GM19025 (cell line): ENCODE data around the gene MYBPC1.

Experiments
- ATAC-seq: cut with Tn5 transposase; IDR thresholded peaks from one replicate; pipeline ENCODE4 v1.9.1; 2021; ENCODE audit warnings: mild to moderate bottlenecking, low read depth, moderate library complexity; ENCODE audit not compliant: unreplicated experiment

MYBPC1 gene

DNA sequence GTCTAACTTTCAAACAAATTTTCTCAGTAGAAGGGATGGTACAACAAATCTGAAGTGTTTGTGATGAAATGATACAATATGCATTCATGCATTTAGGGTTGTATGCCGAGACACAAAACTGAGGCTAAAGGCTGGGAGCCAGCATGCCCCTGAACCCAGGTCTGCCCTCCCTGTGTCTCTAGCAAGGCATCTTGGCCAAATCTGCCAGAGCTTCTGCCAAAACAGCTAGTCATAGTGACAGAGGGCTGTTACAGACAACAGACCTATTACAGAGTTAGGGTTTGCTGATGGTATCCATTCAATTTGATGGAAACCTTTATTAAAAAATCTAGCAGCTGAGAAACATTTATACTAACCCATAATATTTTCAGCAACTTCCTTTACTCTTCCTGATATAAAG, 91.4 kb downstream of the MYBPC1 start:
- no peak for ATAC-seq

- no peak for ATAC-seq
Measured at GRCh38 chr12:101690544-101691098, 95.8 kb downstream of the MYBPC1 start.

- ATAC-seq = no peak
Measured at GRCh38 chr12:101691503-101692096, 96.8 kb downstream of the MYBPC1 start.

- ATAC-seq = no peak
Measured at GRCh38 chr12:101694297-101694848, 99.6 kb downstream of the MYBPC1 start.

DNA sequence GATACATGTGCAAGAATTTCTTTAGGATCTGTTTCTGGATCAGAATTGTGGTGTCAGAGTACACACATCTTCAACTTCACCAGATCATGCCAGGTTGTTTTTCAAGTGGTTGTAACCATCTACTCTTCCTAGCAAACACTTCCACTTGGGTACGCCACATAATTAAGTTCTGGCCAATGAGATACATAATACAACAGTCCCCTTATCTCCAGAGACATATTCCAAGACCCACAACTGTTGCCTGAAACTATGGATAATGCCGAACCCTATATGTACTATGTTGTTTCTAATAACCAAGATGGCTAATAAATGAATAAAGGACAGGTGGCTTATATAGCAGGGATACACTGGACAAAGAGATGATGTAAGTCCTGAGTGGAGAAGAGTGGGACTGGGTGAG, 100.2 kb downstream of the MYBPC1 start:
- ATAC-seq = no peak

DNA sequence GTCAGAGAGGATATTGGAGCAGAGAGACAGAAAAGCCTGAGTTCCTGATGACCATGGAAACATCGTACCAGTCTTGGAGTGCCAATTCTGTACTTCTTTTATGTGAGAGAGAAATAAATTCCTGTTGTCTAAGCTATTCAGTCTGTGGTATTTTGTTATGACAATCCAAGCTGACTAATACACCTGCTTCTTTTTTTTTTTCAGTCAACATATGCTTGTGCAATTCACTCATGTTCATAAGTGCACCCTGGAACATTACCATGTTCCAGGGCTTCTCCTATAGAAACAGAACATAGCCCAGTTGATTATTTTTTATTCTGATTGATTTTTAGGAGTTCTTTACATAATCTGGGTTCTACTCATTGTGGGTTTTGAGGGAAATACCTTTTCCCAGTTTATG, 100.9 kb downstream of the MYBPC1 start:
- no peak for ATAC-seq

DNA sequence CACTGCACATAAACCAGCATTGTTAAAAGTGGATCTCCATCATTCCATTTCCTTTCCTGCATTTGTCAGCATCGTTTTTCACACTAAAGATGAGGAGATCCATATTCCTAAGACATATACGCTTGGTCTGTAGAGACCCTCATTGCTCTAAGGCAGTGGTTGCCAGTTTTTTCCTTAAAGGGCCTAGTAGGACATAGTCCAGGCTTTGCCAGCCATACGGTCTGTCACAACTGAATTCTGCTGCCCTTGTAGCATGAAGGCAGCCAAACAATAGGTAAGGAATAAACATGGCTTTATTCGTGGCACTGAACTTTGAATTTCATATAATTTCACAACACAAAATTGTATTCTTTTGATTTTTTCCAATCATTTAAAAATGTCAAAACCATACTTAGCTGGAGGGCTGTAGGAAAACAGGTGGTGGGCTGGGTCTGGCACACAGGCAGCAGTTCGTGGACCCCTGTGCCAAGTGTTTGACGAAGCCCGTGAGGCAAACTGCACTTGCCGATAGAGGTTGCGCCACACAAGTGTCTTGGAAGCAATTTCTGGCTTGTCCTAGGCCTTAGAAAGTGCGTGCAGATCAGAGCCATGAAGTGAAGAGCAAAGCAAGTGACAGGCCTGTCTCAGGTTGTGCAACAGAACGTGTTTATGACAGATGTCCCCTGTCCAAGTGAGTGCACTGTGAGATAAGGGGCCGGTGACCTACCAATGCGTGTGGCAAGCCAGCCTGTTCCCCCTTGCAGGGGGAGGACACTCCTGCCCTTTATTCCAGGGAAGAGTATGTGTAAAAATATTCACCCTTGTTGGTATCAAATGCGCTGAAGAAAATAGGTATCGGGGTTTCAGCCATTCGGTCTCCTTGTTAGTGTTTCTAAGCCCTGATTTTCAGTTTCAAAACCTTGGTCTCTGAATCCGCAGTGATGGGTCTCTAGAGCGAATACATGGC, 101.8 kb downstream of the MYBPC1 start:
- ATAC-seq = peak; percentile 32

GRCh38 chr12:101697197-101697929, 102.6 kb downstream of the MYBPC1 start, which contains the start of gene CHPT1:
TSS of gene CHPT1 (plus strand) at chr12:101697640. CDS start at chr12:101697862, 222 bp downstream.
- ATAC-seq = peak; percentile 71

GRCh38 chr12:101697930-101698799, 103.4 kb downstream of the MYBPC1 start:
- peak; percentile 16 for ATAC-seq

GRCh38 chr12:101698800-101699347, 104.1 kb downstream of the MYBPC1 start:
- no peak for ATAC-seq

DNA sequence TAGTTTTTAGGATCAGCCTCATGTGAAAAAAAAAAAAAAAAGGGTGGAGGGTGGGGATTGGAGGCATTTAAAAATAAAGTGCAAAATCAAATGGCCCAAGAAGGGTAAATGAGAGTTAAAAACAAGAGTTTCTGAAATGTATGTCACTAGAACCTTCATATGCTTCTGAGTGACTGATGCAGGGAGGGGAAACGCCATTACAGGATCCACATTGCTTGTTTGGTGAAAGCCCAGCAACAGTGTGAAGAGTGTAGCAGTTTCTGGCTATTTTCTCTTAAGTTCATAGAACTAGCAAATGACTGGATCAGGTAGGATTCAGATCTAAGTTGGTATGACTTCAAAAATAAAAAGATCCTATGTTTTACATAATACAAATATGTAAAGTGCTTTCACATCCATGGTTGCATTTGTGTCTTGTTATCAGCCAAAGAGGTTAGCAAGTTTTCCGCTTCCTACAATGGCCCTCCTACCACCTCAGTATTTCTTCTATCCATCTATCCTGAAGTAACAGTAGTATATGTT, 105.6 kb downstream of the MYBPC1 start:
- no peak for ATAC-seq

GRCh38 chr12:101703487-101703886, 108.7 kb downstream of the MYBPC1 start:
- no peak for ATAC-seq

DNA sequence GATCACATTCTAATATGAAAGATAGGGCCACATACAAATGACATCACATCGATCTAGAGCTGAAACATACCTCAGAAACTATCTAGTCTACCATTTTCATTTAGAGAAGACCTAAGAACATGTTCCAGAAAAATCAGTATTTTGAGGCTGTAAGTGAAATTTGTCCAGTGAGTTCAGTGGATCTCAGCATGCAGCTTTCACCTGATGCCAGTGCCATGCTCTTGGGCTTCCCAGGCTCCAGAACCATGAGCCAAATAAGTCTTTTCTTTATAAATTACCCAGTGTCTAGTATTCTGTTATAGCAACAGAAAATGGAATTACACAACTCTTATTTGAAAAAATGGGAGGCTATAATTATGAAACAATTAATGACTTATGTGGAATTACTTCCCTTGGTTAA, 111.6 kb downstream of the MYBPC1 start:
- no peak for ATAC-seq

DNA sequence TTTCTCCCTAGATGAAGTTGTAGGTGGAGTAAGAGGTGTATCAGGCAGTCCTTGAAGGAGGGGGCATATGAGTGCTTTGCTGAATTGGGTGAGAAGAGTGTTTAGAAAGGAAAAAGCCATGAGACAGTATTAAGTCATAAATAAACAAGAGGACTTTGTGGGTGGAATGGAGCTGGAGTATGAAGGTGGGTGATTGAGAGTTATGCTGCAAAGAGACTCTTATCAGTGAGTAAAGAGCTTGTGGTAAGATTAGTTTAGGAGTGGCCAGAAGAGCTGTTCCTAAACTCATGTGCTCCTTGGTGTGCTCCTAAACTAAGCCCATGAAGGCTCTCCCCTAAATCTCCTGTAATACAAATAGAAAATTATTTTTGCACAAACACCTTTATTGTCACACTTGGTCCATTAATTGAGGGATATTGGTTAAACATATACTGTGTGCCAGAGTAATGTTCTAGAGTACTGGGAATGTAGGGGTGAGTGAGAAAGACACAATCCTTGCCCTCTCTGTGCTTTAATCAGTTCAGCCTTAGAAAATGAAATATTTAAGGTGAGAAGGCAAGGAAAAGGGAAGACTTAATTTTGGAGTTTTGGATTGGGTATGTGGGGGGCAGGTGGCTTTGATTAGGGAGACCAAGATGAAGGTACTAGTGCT, 112.5 kb downstream of the MYBPC1 start:
- ATAC-seq = no peak

- no peak for ATAC-seq
Measured at GRCh38 chr12:101710288-101710687, 115.5 kb downstream of the MYBPC1 start.

DNA sequence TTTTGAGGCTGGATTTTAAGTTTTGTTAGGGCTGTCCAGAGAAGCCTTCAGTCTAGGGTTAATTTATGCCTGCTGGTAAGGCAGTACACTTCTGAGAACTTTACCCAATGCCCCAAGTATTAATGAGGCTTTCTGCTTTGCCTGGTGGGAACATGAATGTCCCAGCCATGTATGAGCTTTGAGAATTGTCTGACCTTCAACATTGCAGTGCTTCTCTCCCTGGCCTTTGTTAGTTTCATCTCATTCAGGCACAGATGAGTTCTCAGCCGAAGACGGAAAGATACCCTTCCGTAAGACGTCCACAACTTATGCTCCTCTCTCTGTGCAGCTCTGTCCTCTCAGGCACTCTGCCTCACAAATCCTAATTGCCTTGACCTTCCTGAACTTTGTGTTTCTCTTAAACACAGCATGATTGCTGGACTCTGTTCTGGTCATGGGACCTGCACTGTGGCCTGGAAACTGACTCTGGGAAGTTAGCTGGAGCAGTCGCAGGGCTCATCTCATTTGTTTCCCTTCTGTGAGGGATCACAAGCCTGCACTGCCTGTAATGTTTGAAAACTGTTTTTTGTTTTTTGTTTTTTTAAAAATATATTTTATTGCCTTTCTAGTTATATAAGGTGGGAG, 118.4 kb downstream of the MYBPC1 start:
- ATAC-seq = no peak

GRCh38 chr12:101713930-101714329, 119.2 kb downstream of the MYBPC1 start:
- ATAC-seq = no peak

DNA sequence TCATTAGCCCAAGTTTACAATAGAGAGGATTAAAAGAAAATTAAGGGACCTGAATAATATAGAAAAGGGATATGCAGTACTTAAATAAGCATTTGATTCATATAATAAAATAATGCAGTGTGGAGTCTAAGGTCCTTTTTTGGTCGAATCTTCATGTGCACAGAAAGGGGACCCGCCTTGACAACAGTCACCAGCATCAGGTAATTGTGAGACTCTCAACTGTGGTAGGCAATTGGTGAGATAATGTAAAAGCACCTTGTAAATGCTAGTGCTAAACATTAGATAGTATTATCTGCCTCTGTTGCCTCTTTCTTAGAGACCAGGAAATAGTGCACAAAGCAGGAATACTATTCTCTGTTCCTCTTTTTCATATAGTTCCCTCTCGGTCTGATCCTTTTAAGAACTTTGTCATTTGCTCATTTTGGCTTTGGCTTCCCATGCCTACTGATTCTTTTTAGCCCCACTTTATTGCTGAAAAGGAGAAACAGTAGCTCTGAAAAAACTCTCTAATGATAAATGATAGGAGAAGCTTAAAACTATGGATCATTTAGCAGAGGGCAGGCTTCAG, 120.2 kb downstream of the MYBPC1 start:
- no peak for ATAC-seq
